T-cell (primary cell): ENCODE measurements around the gene CTRB2. TPM values are rescaled to one million over a fixed set of nuclear protein-coding genes. Genes with fewer than 3 reads are reported as not detected.

Source experiments
- ATAC-seq, 4 experiments: fragments of 200-7000 bp in 3 of 4; fragments of 150-1000 bp in 1 of 4; cut with Tn5 transposase; replicated peaks in 1 of 4; 1 replicate in 3 of 4; 2 replicates in 1 of 4; pipeline ENCODE4 v1.10.0; 2021; ENCODE audit warnings: moderate library complexity in 3 of 4, mild to moderate bottlenecking in 2 of 4, moderate number of reproducible peaks in 1 of 4
- CTCF ChIA-PET, 2 donors: fragments of 300-600 bp; sonication (Branson Sonifier 250); formaldehyde crosslinking; loops; one replicate each; lab custom pipeline; 2022; ENCODE audit warnings: antibody characterized with exemption in 2 of 2; lab: Charles Lee
- POLR2A ChIA-PET, 2 donors: fragments of 300-600 bp; sonication (Branson Sonifier 250); formaldehyde crosslinking; loops; one replicate each; lab custom pipeline; 2022; ENCODE audit warnings: antibody characterized with exemption in 2 of 2; lab: Charles Lee
- DNase-seq, 35 experiments: peaks; one replicate each; pipeline versions ENCODE4 v3.0.0 to v3.0.0-alpha.2; 2013 to 2023
- H3K27ac ChIP-seq: one replicate; pipeline ENCODE4 v1.5.1; 2013; ENCODE audit warnings: low read length
- H3K27me3 ChIP-seq, 2 experiments: replicated peaks in 1 of 2; 1 replicate in 1 of 2; 2 replicates in 1 of 2; pipeline versions ENCODE4 v1.6.1 to v1.7.0; 2013; ENCODE audit warnings: low read length in 1 of 2, mixed read lengths in 1 of 2; ENCODE audit not compliant: control insufficient read depth in 2 of 2, insufficient read depth in 2 of 2; ENCODE audit errors: extremely low read depth in 1 of 2
- H3K36me3 ChIP-seq, 2 donors: 1 replicate in 1 of 2; 2 replicates in 1 of 2; pipeline versions ENCODE4 v1.6.1 to v1.7.0; 2013; ENCODE audit warnings: low read length in 1 of 2; ENCODE audit not compliant: control insufficient read depth in 2 of 2, insufficient read depth in 1 of 2; ENCODE audit errors: extremely low read depth in 1 of 2
- H3K4me1 ChIP-seq, 2 experiments: 1 replicate in 1 of 2; 2 replicates in 1 of 2; pipeline versions ENCODE4 v1.6.1 to v1.7.0; 2013; ENCODE audit warnings: low read length in 2 of 2, mixed read lengths in 1 of 2; ENCODE audit not compliant: insufficient read depth in 2 of 2, control insufficient read depth in 1 of 2; ENCODE audit errors: extremely low read depth in 1 of 2
- H3K4me3 ChIP-seq, 2 donors: 1 replicate in 1 of 2; 2 replicates in 1 of 2; pipeline versions ENCODE4 v1.5.1 to v1.7.0; 2013; ENCODE audit warnings: mild to moderate bottlenecking in 2 of 2, low read length in 1 of 2, moderate library complexity in 1 of 2; ENCODE audit not compliant: control insufficient read depth in 1 of 2; ENCODE audit errors: extremely low read depth in 1 of 2
- H3K9me3 ChIP-seq: 2 replicates; pipeline ENCODE4 v1.7.0; 2013
- H3K27ac Mint-ChIP-seq, 2 donors: one replicate each; pipeline ENCODE4 v1.8.0; 2020 to 2021; ENCODE audit warnings: mild to moderate bottlenecking in 2 of 2, mixed read lengths in 2 of 2
- H3K27me3 Mint-ChIP-seq, 2 donors: one replicate each; pipeline ENCODE4 v1.8.0; 2021 to 2022; ENCODE audit warnings: mixed read lengths in 2 of 2
- H3K36me3 Mint-ChIP-seq: one replicate; pipeline ENCODE4 v1.8.0; 2021; ENCODE audit warnings: mixed read lengths
- H3K4me1 Mint-ChIP-seq, 3 donors: one replicate each; pipeline ENCODE4 v1.8.0; 2020 to 2022; ENCODE audit warnings: mixed read lengths in 3 of 3, mild to moderate bottlenecking in 1 of 3
- H3K4me3 Mint-ChIP-seq, 3 donors: one replicate each; pipeline ENCODE4 v1.8.0; 2020 to 2022; ENCODE audit warnings: mild to moderate bottlenecking in 3 of 3, mixed read lengths in 3 of 3, moderate library complexity in 3 of 3
- H3K9me3 Mint-ChIP-seq, 3 donors: one replicate each; pipeline ENCODE4 v1.8.0; 2020 to 2022; ENCODE audit warnings: mixed read lengths in 3 of 3
- WGBS: methylation state at CpG from one replicate; pipeline ENCODE4 v1.1.5; 2013; ENCODE audit warnings: missing lambda C conversion rate; ENCODE audit not compliant: insufficient coverage; 5-methylcytosine and 5-hydroxymethylcytosine counted together
- total RNA-seq, 35 experiments: library from RNA in 6 of 35; stranded (reverse) in 6 of 35; fragments of 120-200 nt in 1 of 35; gene quantifications; one replicate each; pipeline versions ENCODE4 v1.2.1 to v1.2.4 and lab custom pipeline; 2013 to 2026

Gene CTRB2
- total RNA-seq (10 to 100 TPM in 3 of 5 donors, not detected in 2; 14.4 to 18.7 (median 15.1) TPM), total RNA-seq (lab: John Stamatoyannopoulos, UW) (0 to 0.08 (median 0) reads per million in 29 experiments)
- total RNA-seq (2013) = not detected

GRCh38 chr16:75206749-75207451 lies at the start of gene CTRB2:
Gene CTRB2, minus strand, starts transcription at chr16:75207161. Its CDS starts 20 bp downstream, at chr16:75207141.
- Mint-ChIP-seq H3K36me3 (no peaks in the 10 kb centered on the region), H3K27ac (no peak within 1 kb of the TSS)
- CTCF ChIA-PET = no interaction called here

GRCh38 chr16:75256059-75256571 lies 49.2 kb upstream of the CTRB2 start:
- peaks cover 0 to 6% (median 4%) of the 10 kb centered on the region in 3 donors for H3K4me1 Mint-ChIP-seq
- CTCF ChIA-PET = no interaction called here
- ATAC-seq (no peak), DNase-seq (no peak)
- no peak overlapping the region for H3K27ac Mint-ChIP-seq
- no peaks in the 10 kb centered on the region for H3K36me3 Mint-ChIP-seq
- peaks cover 18 to 45% of the 10 kb centered on the region in 2 donors for H3K27me3 Mint-ChIP-seq
- no peaks in the 10 kb centered on the region for H3K9me3 ChIP-seq
- peaks cover 0 to 7% of the 10 kb centered on the region in 2 experiments for H3K4me1 ChIP-seq
- no peak overlapping the region for H3K4me3 Mint-ChIP-seq
- no peaks in the 10 kb centered on the region for H3K36me3 ChIP-seq
- H3K27ac ChIP-seq = no peak overlapping the region
- H3K27me3 ChIP-seq = peaks cover 2 to 80% of the 10 kb centered on the region in 2 experiments
- H3K9me3 Mint-ChIP-seq = no peaks in the 10 kb centered on the region
- POLR2A ChIA-PET = no interaction called here
- 64% methylated on average over 8 of the region's 12 CpGs for WGBS
- no peak overlapping the region for H3K4me3 ChIP-seq

More at GRCh38 chr16:75206749-75207451, at the start of gene CTRB2:
- Histone ChIP-seq H3K4me1 (peaks cover 0 to 3% of the 10 kb centered on the region in 2 experiments), H3K27me3 (peaks cover 0 to under 1% of the 10 kb centered on the region in 2 experiments), H3K36me3 (no peaks in the 10 kb centered on the region), H3K9me3 (no peaks in the 10 kb centered on the region), H3K27ac (no peak within 1 kb of the TSS), H3K4me3 (no peak within 1 kb of the TSS)
- peaks cover 2 to 4% (median 2%) of the 10 kb centered on the region in 3 donors for H3K4me1 Mint-ChIP-seq
- 87% methylated on average over 19 of the region's 24 CpGs for whole genome bisulfite sequencing
- H3K27me3 Mint-ChIP-seq = no peaks in the 10 kb centered on the region
- ATAC-seq (no peak), DNase-seq (no peak)
- H3K9me3 Mint-ChIP-seq = no peaks in the 10 kb centered on the region
- POLR2A ChIA-PET = no interaction called here
- no peak within 1 kb of the TSS for H3K4me3 Mint-ChIP-seq

GRCh38 chr16:75254359-75254837 lies 47.4 kb upstream of the CTRB2 start:
- Mint-ChIP-seq H3K27me3 (peaks cover 18 to 57% of the 10 kb centered on the region in 2 donors), H3K4me1 (peaks cover 0 to 12% (median 10%) of the 10 kb centered on the region in 3 donors), H3K27ac (no peak overlapping the region), H3K4me3 (no peak overlapping the region), H3K36me3 (no peaks in the 10 kb centered on the region), H3K9me3 (no peaks in the 10 kb centered on the region)
- H3K36me3 ChIP-seq = no peaks in the 10 kb centered on the region
- peaks cover 0 to 17% of the 10 kb centered on the region in 2 experiments for H3K4me1 ChIP-seq
- H3K4me3 ChIP-seq = no peak overlapping the region
- H3K9me3 ChIP-seq = no peaks in the 10 kb centered on the region
- WGBS = 90% methylated on average over 3 of the region's 5 CpGs
- no peak for ATAC-seq
- H3K27me3 ChIP-seq = peaks cover 2 to 93% of the 10 kb centered on the region in 2 experiments
- CTCF ChIA-PET = interaction anchor here in 1 of 2 donors (0.6 kb wide), 1 partner anchor 162 kb away, joined by 4 read pairs; no protein-coding TSS in a partner anchor
- no peak overlapping the region for H3K27ac ChIP-seq
- POLR2A ChIA-PET = no interaction called here
- no peak for DNase-seq

- no peak overlapping the region for H3K27ac ChIP-seq
- DNase-seq (no peak), ATAC-seq (no peak)
- Mint-ChIP-seq H3K4me3 (peak overlapping the region; percentile 13 to 36 (median 31)), H3K9me3 (no peaks in the 10 kb centered on the region), H3K36me3 (no peaks in the 10 kb centered on the region), H3K27ac (no peak overlapping the region), H3K4me1 (peaks cover 0 to 12% (median 10%) of the 10 kb centered on the region in 3 donors), H3K27me3 (peaks cover 19 to 61% of the 10 kb centered on the region in 2 donors)
- H3K36me3 ChIP-seq = no peaks in the 10 kb centered on the region
- H3K27me3 ChIP-seq = peaks cover 2 to 94% of the 10 kb centered on the region in 2 experiments
- ChIA-PET POLR2A (no interaction called here), CTCF (no interaction called here)
- no peaks in the 10 kb centered on the region for H3K9me3 ChIP-seq
- no peak overlapping the region for H3K4me3 ChIP-seq
- WGBS = 90% methylated on average over 8 of the region's 15 CpGs
- peaks cover 0 to 17% of the 10 kb centered on the region in 2 experiments for H3K4me1 ChIP-seq
Measured at GRCh38 chr16:75252946-75253911, 46.3 kb upstream of the CTRB2 start.

- no peaks in the 10 kb centered on the region for H3K36me3 ChIP-seq
Measured at GRCh38 chr16:75252049-75252864, 45.3 kb upstream of the CTRB2 start.

More at GRCh38 chr16:75252049-75252864, 45.3 kb upstream of the CTRB2 start:
- Histone ChIP-seq H3K9me3 (no peaks in the 10 kb centered on the region), H3K4me3 (peak overlapping the region in 1 of 2 donors; percentile 7), H3K4me1 (peaks cover 0 to 17% of the 10 kb centered on the region in 2 experiments), H3K27ac (no peak overlapping the region), H3K27me3 (peaks cover 2 to 87% of the 10 kb centered on the region in 2 experiments)
- Mint-ChIP-seq H3K4me1 (peaks cover 0 to 12% (median 10%) of the 10 kb centered on the region in 3 donors), H3K9me3 (no peaks in the 10 kb centered on the region), H3K36me3 (no peaks in the 10 kb centered on the region), H3K27me3 (peaks cover 16 to 61% of the 10 kb centered on the region in 2 donors), H3K27ac (no peak overlapping the region), H3K4me3 (peak overlapping the region; percentile 61 to 75 (median 64))
- CTCF ChIA-PET = no interaction called here
- POLR2A ChIA-PET = no interaction called here
- ATAC-seq (no peak), DNase-seq (no peak)
- 79% methylated on average over 19 of the region's 24 CpGs for WGBS
